Esophagus muscularis mucosa (tissue), 4 donors: Measurements from ENCODE around the gene FGF14. TPM values are rescaled to one million over a fixed set of nuclear protein-coding genes. Genes with fewer than 3 reads are reported as not detected.

Experiments
- DNase-seq: peaks from one replicate; pipeline ENCODE4 v3.0.0-alpha.2; 2017; ENCODE audit errors: extremely low spot score
- H3K27ac ChIP-seq, 4 donors: fragments of 200-600 bp; sonication (generic); replicated peaks in 1 of 4; 1 replicate in 3 of 4; 2 replicates in 1 of 4; pipeline ENCODE4 v1.5.1; 2016 to 2019; ENCODE audit warnings: mild to moderate bottlenecking in 1 of 4
- H3K27me3 ChIP-seq, 4 donors: fragments of 200-600 bp; sonication (generic); one replicate each; pipeline versions ENCODE4 v1.5.1 to v1.6.0; 2016 to 2019
- H3K36me3 ChIP-seq, 4 donors: fragments of 200-600 bp; sonication (generic); one replicate each; pipeline ENCODE4 v1.5.1; 2016 to 2019
- H3K4me1 ChIP-seq, 4 donors: fragments of 200-600 bp; sonication (generic); one replicate each; pipeline ENCODE4 v1.5.1; 2016 to 2019
- H3K4me3 ChIP-seq, 4 donors: fragments of 200-600 bp; sonication (generic); 1 replicate in 2 of 4; 2 replicates in 2 of 4; pipeline ENCODE4 v1.5.1; 2016 to 2019; ENCODE audit warnings: mild to moderate bottlenecking in 4 of 4, moderate library complexity in 1 of 4
- H3K9me3 ChIP-seq, 4 donors: fragments of 200-600 bp; sonication (generic); 1 replicate in 3 of 4; 2 replicates in 1 of 4; pipeline ENCODE4 v1.5.1; 2016 to 2019
- CTCF ChIP-seq, 3 experiments: fragments of 200-600 bp in 2 of 3; fragments of 450-650 bp in 1 of 3; sonication (generic) in 2 of 3; IDR thresholded peaks; one replicate each; pipeline ENCODE4 v1.5.1; 2017 to 2019; ENCODE audit warnings: antibody characterized with exemption in 3 of 3, mild to moderate bottlenecking in 2 of 3, moderate library complexity in 1 of 3
- EP300 ChIP-seq: sonication (generic); formaldehyde crosslinking; IDR thresholded peaks from one replicate; pipeline ENCODE4 v1.6.1; 2017; ENCODE audit warnings: antibody characterized with exemption
- POLR2A ChIP-seq: fragments of 450-650 bp; IDR thresholded peaks from one replicate; pipeline ENCODE4 v1.6.1; 2017; ENCODE audit warnings: antibody characterized with exemption, moderate library complexity, mild to moderate bottlenecking, low read depth
- POLR2AphosphoS5 ChIP-seq, 2 donors: sonication (generic); formaldehyde crosslinking; IDR thresholded peaks; one replicate each; pipeline ENCODE4 v1.6.1; 2017; ENCODE audit warnings: antibody characterized with exemption in 2 of 2
- WGBS: methylation state at CpG from one replicate; pipeline ENCODE4 v1.1.5; 2018; 5-methylcytosine and 5-hydroxymethylcytosine counted together
- intact Hi-C: fragments of 100-400 bp; cut with DNase I; formaldehyde crosslinking; loops from one replicate; pipeline ENCODE4 v1.15.1; 2023
- total RNA-seq, 4 donors: library from RNA; depleted of rRNA; stranded (reverse); fragments of >200 nt; gene quantifications; one replicate each; pipeline versions ENCODE4 v1.1.0 to v1.2.1, GENCODE V29; 2016

The FGF14 gene
- total RNA-seq, 4 donors from 2014 or later, result 0.33 to 2.1 (median 0.87) TPM

GRCh38 chr13:101773062-101773461 is 628.8 kb downstream of the FGF14 start:
- no peaks in the 10 kb centered on the region for H3K27me3 ChIP-seq
- DNase-seq, result no peak
- intact Hi-C loops, result no loop called here
- H3K4me3 ChIP-seq, result no peak overlapping the region
- H3K27ac ChIP-seq, result no peak overlapping the region
- H3K9me3 ChIP-seq, result no peaks in the 10 kb centered on the region
- WGBS, result 82% methylated on average over 2 of the region's 2 CpGs
- H3K36me3 ChIP-seq, result no peaks in the 10 kb centered on the region
- TF ChIP-seq POLR2AphosphoS5 (IDR thresholded peaks at IDR 0.05) (no peak), POLR2A (no peak), EP300 (no peak), CTCF (IDR thresholded peaks at IDR 0.05) (no peak)
- H3K4me1 ChIP-seq, result no peaks in the 10 kb centered on the region

- H3K4me3 ChIP-seq, result no peak overlapping the region
- H3K4me1 ChIP-seq, result no peaks in the 10 kb centered on the region
- 87% methylated on average over 4 of the region's 4 CpGs for WGBS
- intact Hi-C loops, result no loop called here
- DNase-seq, result no peak
- no peaks in the 10 kb centered on the region for H3K36me3 ChIP-seq
- no peak for TF ChIP-seq POLR2A
- no peaks in the 10 kb centered on the region for H3K27me3 ChIP-seq
- no peak overlapping the region for H3K27ac ChIP-seq
- H3K9me3 ChIP-seq, result no peaks in the 10 kb centered on the region
These were observed 634.7 kb downstream of the FGF14 start for GRCh38 chr13:101767131-101767530.

GRCh38 chr13:101763191-101763590 is 638.7 kb downstream of the FGF14 start:
- intact Hi-C loops, result no loop called here
- no peaks in the 10 kb centered on the region for H3K9me3 ChIP-seq
- no peaks in the 10 kb centered on the region for H3K4me1 ChIP-seq
- H3K27me3 ChIP-seq, result no peaks in the 10 kb centered on the region
- H3K36me3 ChIP-seq, result no peaks in the 10 kb centered on the region
- no peak overlapping the region for H3K27ac ChIP-seq
- DNase-seq, result no peak
- H3K4me3 ChIP-seq, result no peak overlapping the region
- TF ChIP-seq POLR2A (no peak), EP300 (no peak), POLR2AphosphoS5 (IDR thresholded peaks at IDR 0.05) (no peak)
- 61% methylated on average over 1 of the region's 1 CpG for WGBS

- Histone ChIP-seq H3K36me3 (no peaks in the 10 kb centered on the region), H3K27me3 (no peaks in the 10 kb centered on the region), H3K4me3 (no peak overlapping the region), H3K4me1 (no peaks in the 10 kb centered on the region), H3K27ac (no peak overlapping the region), H3K9me3 (no peaks in the 10 kb centered on the region)
- intact Hi-C loops, result loop anchor here (1.0 kb wide), 1 partner anchor 243 kb away; no protein-coding TSS in a partner anchor
- 4% methylated on average over 1 of the region's 1 CpG for WGBS
- TF ChIP-seq CTCF (IDR thresholded peaks at IDR 0.05), result peak; percentile 50 to 62 (median 57)
- TF ChIP-seq POLR2AphosphoS5 (IDR thresholded peaks at IDR 0.05), result no peak
- no peak for TF ChIP-seq POLR2A
- TF ChIP-seq EP300, result no peak
- no peak for DNase-seq
These were observed 644.3 kb downstream of the FGF14 start for GRCh38 chr13:101757446-101758039.

GRCh38 chr13:101755228-101755887 is 646.5 kb downstream of the FGF14 start:
- TF ChIP-seq CTCF (IDR thresholded peaks at IDR 0.05) (no peak), EP300 (no peak), POLR2AphosphoS5 (IDR thresholded peaks at IDR 0.05) (no peak), POLR2A (no peak)
- intact Hi-C loops, result no loop called here
- no peak overlapping the region for H3K4me3 ChIP-seq

More at GRCh38 chr13:101755228-101755887, 646.5 kb downstream of the FGF14 start:
- WGBS, result 80% methylated on average over 6 of the region's 6 CpGs
- Histone ChIP-seq H3K36me3 (no peaks in the 10 kb centered on the region), H3K4me1 (no peaks in the 10 kb centered on the region), H3K27ac (no peak overlapping the region), H3K9me3 (no peaks in the 10 kb centered on the region), H3K27me3 (no peaks in the 10 kb centered on the region)
- no peak for DNase-seq
